ENCODE data around the gene NUTM2F.
A peak's percentile ranks its signal among the peaks of the same experiment; 100 is the strongest.
"Not testable (repeated sequence)": the region's sequence is repeated elsewhere in the genome, so short reads cannot be mapped to it uniquely, and the experiment has no call there.

Gene NUTM2F

DNA sequence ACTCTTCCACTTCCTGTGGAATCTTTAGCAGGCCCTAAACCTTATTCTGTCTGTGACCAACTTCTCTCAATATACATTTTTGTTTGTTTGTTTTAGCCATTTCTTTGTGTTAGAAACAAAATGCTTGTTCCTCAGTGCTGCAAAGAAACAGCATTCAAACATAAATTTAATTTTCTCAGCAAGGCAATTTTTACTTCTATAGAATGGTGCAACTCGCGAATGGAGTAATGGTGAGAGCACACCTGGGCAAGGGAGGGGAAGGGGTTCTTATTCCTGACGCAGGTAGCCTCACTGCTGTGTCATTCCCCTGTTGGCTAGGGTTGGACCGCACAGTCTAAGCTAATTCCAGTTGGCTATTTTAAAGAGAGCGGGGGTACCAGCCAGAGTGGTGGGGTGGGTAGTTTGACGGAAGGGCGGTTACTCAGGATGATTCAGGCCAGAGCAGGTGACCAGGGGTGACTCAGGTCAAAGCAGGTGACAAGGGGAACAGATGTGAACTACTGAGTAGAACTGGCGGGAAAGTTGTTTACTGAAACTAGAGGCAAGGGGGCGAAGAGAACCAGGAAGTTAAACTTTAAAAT lies 47.9 kb downstream of the NUTM2F start:
- ChIA-PET POLR2A (ENCODE audit: low non-redundant PET) (no interaction called here), CTCF (interaction anchor here (0.7 kb wide), 1 partner anchor 19 kb away, joined by 3 read pairs; no protein-coding TSS in a partner anchor)
- no peak overlapping the region for H3K27ac ChIP-seq
- no peak for DNase-seq (ENCODE audit: low spot score)
- TF ChIP-seq, protein P1, sequence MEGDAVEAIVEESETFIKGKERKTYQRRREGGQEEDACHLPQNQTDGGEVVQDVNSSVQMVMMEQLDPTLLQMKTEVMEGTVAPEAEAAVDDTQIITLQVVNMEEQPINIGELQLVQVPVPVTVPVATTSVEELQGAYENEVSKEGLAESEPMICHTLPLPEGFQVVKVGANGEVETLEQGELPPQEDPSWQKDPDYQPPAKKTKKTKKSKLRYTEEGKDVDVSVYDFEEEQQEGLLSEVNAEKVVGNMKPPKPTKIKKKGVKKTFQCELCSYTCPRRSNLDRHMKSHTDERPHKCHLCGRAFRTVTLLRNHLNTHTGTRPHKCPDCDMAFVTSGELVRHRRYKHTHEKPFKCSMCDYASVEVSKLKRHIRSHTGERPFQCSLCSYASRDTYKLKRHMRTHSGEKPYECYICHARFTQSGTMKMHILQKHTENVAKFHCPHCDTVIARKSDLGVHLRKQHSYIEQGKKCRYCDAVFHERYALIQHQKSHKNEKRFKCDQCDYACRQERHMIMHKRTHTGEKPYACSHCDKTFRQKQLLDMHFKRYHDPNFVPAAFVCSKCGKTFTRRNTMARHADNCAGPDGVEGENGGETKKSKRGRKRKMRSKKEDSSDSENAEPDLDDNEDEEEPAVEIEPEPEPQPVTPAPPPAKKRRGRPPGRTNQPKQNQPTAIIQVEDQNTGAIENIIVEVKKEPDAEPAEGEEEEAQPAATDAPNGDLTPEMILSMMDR (conservative IDR thresholded peaks at IDR 0.05; ENCODE audit: low read depth), result no peak

DNA sequence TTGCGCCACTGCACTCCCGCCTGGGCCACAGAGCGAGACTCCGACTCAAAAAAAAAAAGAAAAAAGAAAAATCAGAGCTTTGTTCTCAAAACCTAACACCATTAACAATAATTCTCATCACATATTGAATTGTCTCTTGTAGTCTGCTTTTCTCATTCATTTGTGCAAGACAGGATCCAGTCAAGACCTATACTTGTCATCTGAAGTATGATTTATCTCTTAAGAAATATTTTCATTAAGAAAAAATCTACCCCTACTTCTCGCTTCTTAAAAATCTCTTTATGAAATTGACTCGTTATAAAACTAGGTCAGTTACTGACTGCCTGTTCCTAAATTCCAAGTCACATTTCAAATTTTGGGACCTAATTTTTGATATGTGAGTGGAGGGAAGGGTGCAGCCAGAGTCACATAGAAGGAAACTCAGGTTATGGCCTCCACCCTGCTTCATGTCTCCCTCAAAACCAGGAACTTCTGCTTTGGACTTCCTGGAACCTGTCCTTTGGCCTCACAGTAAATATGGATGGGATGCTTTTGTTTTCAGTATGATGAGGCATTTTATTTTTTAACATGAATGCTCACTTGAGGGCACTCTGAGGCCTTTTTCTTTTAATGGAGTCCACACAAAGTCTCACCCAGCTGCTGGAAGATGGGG lies 50.4 kb downstream of the NUTM2F start:
- H3K27ac ChIP-seq, result no peak overlapping the region
- DNase-seq (ENCODE audit: low spot score), result no peak
- TF ChIP-seq, protein P1 (conservative IDR thresholded peaks at IDR 0.05; ENCODE audit: low read depth), result no peak
- ChIA-PET CTCF (interaction anchor here (0.6 to 1.0 kb wide), 4 partner anchors 9 to 1123 kb away, joined by 3 to 5 read pairs (median 4); no protein-coding TSS in a partner anchor), POLR2A (ENCODE audit: low non-redundant PET) (no interaction called here)

DNA sequence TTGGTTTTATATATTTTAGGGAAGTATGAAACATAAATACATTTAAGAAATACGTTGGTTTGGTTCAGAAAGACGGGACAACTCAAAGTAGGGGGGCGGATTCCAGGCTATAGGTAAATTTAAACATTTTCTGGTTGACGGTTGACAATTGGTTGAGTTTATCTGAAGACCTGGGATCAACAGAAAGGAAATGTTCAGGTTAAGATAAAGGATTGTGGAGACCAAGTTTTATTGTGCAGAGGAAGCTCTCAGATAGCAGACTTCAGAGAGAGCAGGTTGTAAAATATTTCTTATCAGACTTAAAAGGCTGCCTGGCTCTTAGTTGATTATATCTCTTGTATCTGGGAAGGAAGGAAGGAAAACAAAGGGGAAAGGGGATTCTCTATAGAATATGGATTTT lies 51.4 kb downstream of the NUTM2F start:
- DNase-seq (ENCODE audit: low spot score); H3K27ac ChIP-seq; POLR2A ChIA-PET (ENCODE audit: low non-redundant PET): not testable (repeated sequence)
- CTCF ChIA-PET, result interaction anchor here (0.7 kb wide), 1 partner anchor 262 kb away, joined by 5 read pairs; no protein-coding TSS in a partner anchor

DNA sequence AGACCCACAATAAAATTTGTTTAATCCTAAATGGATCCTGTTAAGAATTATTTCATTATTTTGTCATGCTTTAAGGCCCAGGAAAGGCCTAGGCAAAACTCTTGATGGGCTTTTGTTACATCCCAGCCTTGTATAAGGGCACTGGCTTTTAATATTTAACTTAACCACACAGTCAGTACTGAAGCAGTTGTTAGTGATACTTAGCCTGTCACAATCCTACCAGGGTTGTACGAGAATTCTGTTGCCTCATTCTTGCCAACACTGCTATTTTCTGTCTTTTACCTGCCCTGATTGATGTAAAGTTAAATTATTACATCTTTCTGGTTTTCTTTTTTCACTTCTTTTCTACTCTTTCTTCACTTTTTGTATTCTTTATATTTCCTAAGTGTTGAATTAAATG lies 58.4 kb downstream of the NUTM2F start:
- H3K27ac ChIP-seq, result no peak overlapping the region
- TF ChIP-seq, protein P1 (conservative IDR thresholded peaks at IDR 0.05; ENCODE audit: low read depth), result no peak
- CTCF ChIA-PET, result no interaction called here
- POLR2A ChIA-PET (ENCODE audit: low non-redundant PET), result no interaction called here
- no peak for DNase-seq (ENCODE audit: low spot score)

DNA sequence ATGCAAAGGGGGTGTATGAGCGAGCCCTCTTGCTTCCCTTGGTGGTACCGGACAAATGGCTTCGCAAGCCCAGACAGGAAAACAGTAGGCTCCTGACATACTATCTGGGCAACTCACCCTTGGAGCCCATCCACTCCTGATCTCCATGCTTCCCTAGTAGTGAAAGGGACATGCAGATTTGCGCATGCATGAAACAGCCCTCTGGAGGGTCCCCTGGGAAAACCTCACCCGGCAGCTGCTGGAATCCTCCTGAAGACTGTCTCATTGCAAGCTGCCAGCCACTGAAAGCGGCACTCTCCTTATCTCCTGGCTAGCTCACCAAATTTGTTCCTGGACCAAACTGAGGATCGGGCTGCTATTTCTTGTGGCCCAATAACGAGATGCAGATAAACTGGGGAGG lies 59.2 kb downstream of the NUTM2F start:
- ChIA-PET CTCF (interaction anchor here (0.6 kb wide), 1 partner anchor 9 kb away, joined by 4 read pairs; no protein-coding TSS in a partner anchor), POLR2A (ENCODE audit: low non-redundant PET) (no interaction called here)
- no peak for DNase-seq (ENCODE audit: low spot score)
- TF ChIP-seq, protein P1 (conservative IDR thresholded peaks at IDR 0.05; ENCODE audit: low read depth), result no peak
- H3K27ac ChIP-seq, result peak overlapping the region; percentile 22; the same call in 1 of the 2 replicates
